Measurements from ENCODE around the gene UQCRC1.

Gene UQCRC1

GRCh38 chr3:48609088-48610005, at the start of gene UQCRC1 (continued):
- TF ChIP-seq ZNF354C (tag by site-specific recombination; IDR thresholded peaks at IDR 0.05; ENCODE audit: borderline replicate concordance, low read depth) (no peak), KLF8 (tag by site-specific recombination; IDR thresholded peaks at IDR 0.05) (no peak; the same call in 1 of the 2 replicates), ZNF518A (tag by site-specific recombination; conservative IDR thresholded peaks at IDR 0.05; ENCODE audit: low read depth) (no peak), ZNF423 (tag by site-specific recombination; IDR thresholded peaks at IDR 0.05) (no peak), KLF16 (tag by site-specific recombination; IDR thresholded peaks at IDR 0.05) (peak; percentile 68; the same call in 1 of the 2 replicates), KLF9 (tag by site-specific recombination; IDR thresholded peaks at IDR 0.05; ENCODE audit: low read depth) (peak; percentile 43), ZNF18 (tag by site-specific recombination; IDR thresholded peaks at IDR 0.05) (no peak), ZNF324 (tag by site-specific recombination; IDR thresholded peaks at IDR 0.05) (no peak), ZNF138 (tag by site-specific recombination; IDR thresholded peaks at IDR 0.05; ENCODE audit: borderline replicate concordance) (no peak), ZFP69B (tag by site-specific recombination; IDR thresholded peaks at IDR 0.05) (no peak), ZNF621 (tag by site-specific recombination; IDR thresholded peaks at IDR 0.05) (no peak), ZNF544 (tag by site-specific recombination; IDR thresholded peaks at IDR 0.05) (no peak), ZNF121 (tag by site-specific recombination; IDR thresholded peaks at IDR 0.05) (no peak), ZNF19 (tag by site-specific recombination; IDR thresholded peaks at IDR 0.05; ENCODE audit: low read depth) (no peak), AEBP2 (tag by site-specific recombination; IDR thresholded peaks at IDR 0.05; ENCODE audit: borderline replicate concordance) (no peak), ZNF521 (tag by site-specific recombination; IDR thresholded peaks at IDR 0.05) (no peak), ZNF510 (tag by site-specific recombination; IDR thresholded peaks at IDR 0.05; ENCODE audit: insufficient replicate concordance) (no peak), ZEB2 (tag by site-specific recombination; IDR thresholded peaks at IDR 0.05) (peak; percentile 58), PRDM2 (tag by site-specific recombination; IDR thresholded peaks at IDR 0.05; ENCODE audit: borderline replicate concordance) (no peak), ZNF830 (tag by site-specific recombination; IDR thresholded peaks at IDR 0.05; ENCODE audit: low read depth) (no peak), ZNF223 (tag by site-specific recombination; IDR thresholded peaks at IDR 0.05) (no peak), HOXD13 (CRISPR knock-in tag; IDR thresholded peaks at IDR 0.05; ENCODE audit: borderline replicate concordance) (no peak), ZNF629 (tag by site-specific recombination; IDR thresholded peaks at IDR 0.05) (peak; percentile 32), ZNF184 (tag by site-specific recombination; IDR thresholded peaks at IDR 0.05) (no peak)
